Measurements from ENCODE around the gene IGSF9.

DNA sequence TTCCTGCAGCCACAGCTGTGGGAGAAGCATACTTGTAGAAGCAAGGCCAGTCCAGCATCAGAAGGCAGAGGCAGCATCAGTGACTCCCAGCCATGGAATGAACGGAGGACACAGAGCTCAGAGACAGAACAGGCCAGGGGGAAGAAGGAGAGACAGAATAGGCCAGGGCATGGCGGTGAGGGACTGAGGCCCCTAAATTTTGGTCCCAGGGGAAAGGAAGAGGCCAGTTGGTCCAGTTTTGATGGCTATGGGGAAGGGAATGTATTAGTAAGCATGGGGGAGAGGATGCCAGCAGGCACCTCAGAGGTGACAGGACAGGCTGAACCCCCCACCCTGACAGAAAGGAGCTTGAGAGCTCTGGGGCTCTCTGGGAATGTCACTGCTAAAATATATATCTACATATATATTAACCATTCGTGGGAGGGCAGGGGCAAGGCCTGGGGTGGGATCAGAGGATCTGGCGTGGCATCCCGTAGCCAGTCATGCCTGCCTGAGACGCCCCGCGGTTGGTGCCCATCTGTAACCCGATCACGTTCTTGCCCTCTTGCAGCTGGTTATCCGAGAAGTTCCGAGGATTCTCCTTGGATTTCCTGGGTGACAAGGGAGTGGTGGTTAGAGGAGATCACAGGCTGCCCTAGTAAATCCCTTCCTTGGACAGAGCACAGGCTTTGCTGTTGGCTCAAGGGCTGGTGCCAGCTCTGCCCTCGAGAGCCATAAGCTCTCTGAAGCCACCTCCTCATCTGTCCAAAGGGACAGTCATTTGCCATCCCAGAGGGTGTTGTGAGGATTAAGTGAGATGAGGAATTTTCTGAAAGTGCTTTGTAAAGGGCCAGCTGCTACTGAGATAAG lies 26.8 kb downstream of the IGSF9 start:
- TF ChIP-seq POLR2AphosphoS5 (IDR thresholded peaks at IDR 0.05; ENCODE audit: borderline replicate concordance, low read depth, low read length) (no peak), EZH2 (IDR thresholded peaks at IDR 0.05) (no peak), FOXP2 (optimal IDR thresholded peaks at IDR 0.05; ENCODE audit: control extremely low read depth, extremely low read length, insufficient read depth) (no peak)
